AG08396 (cell line): Measurements from ENCODE around the gene BRF1.

Source experiments
- DNase-seq: peaks from one replicate; pipeline ENCODE4 v3.0.0; 2012; ENCODE audit warnings: low spot score, mixed read lengths

The BRF1 gene

DNA sequence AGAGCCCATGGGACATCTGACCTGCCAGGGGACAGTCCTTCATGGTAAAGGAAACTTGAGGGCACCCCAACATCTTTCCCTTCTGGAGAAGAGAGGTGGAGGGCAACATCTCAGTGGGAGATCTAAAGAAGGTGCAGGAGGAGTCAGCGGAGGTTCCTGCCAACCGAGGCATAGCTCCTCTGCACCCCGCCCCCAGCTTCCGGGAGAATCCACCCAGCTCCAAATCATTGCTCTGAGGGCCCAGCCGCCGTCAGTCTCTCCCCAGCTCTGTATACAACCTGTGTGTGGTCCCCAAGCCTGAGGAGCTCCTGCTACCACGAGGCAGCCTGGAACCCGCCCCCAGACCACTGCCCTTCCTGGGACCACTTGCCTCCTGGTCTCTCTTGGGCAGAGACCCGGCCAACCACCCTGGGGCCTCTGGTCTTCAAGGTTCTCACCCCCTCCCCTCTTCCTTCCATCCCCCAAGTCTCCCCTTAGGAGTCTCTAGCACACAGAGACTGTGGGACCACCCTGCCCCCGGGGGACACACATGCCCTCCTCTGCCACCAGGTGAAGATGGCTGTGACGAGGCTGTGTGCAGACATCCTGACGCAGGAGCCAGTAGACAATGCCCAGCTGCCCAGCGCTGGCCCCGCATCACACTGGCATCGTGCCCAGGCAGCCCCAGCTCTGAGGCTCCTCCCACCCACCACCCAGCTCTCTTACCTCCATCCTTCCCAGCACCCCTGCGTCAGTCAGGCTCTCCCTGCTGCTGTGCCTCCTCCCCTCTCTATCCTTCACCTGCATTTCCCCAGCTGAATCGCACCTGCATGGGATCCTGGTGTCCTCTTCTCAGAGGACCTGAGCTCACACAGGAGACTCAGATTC lies 106.7 kb downstream of the BRF1 start:
- no peak for DNase-seq

DNA sequence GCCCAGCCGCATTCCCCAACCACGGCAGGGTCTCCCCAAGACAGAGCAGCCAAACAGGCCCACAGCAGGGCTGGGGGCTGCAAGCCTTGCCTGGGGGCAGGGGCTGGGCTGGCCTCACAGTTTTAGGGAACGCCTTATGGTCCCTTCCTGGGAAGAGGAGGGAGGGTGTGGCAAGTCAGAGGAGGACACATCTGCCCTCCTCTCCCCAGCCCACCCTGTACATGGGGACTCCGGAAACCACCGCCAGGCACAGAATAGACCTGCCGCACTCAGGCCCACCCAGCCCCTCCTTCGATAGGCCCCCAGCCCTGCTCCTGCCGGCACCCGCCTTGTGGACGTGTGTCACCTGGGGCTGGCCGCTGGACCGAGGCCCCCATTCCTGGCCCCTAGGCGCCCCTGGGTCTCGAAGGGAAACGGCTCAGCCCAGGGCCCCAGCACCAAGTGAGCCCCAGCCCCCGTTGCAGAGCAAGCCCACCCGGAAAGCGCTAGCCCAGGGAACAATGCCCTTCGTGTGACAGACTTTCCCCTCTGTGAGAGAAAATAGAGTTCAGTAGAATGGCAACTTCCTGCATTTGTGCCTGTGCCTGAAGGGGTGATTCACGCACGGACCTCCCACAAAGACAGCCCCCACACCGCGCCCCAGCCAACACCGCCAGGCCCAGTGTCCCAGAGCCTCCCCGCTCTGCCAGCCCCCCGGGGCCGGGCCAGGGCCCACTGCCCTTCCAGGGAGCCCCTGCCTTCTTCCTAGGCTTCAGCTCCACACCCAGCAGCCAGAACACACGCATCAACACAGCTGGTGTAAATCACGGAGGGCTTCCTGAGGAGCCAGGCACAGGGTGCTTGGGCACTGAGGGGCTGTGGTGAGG lies 107.7 kb downstream of the BRF1 start:
- DNase-seq: peak; percentile 68

DNA sequence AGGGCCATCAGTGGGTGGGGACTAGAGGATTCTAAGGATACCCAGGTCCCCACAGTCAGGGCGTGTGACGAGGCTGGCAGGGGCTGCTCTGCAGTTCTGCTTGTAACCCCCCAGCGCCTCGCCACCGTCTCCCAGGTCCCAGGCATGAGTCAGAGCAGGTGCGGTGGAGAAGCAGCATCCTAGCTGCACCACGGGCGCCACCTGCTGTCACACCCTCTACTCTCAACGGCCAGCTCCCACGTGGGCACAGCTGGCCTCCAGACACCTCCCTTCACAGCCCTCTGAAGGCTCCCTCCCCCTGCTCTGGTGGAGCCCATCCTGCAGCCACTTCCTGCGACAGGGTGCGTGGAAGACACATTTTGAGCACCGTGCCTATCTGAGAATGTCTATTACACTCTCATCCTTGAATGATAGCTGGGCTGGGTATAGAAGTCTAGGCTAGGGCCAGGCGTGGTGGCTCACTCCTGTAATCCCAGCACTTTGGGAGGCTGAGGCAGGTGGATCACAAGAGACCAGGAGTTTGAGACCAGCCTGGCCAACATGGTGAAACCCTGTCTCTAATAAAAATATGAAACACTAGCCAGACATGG lies 112.8 kb downstream of the BRF1 start:
- DNase-seq: no peak

DNA sequence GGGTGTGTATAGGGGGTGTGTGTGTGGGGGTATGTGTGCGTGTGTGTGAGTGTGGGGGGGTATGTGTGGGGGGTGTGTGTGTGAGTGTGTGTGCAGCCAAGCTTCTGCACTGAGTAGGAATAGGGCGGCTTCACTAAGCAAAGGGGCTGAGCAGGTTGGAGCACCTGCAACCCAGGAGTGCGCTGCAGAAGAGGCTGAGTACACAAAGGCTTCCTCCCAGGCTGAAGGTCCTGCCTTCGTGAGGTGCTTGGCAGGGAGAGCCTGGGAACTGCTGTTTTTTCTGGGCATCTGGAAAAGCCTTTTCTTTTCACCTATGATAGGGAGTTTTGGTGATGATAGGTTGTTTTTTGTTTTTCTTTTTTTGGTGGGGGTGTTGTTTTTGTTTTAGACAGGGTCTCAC lies 113.7 kb downstream of the BRF1 start:
- DNase-seq: no peak

DNA sequence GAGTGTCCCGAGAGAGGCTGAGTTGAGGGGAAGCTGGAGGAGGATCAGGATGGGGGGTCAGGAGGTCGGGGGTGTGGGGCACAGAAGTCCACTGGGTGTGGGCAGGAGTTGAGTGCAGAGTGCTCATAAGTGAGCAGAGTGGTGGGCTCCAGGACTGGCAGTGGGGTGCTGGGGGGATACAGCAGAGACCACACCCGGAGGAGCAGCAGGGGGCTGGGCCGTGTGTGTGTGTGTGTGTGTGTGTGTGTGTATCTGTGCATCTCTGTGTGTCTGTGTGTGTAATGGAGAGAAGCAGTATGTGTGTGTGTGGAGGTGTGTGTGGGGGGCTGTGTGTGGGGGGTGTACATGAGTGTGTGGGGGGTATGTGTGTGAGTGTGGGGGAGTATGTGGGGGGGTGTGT lies 114.8 kb downstream of the BRF1 start:
- DNase-seq: no peak

DNA sequence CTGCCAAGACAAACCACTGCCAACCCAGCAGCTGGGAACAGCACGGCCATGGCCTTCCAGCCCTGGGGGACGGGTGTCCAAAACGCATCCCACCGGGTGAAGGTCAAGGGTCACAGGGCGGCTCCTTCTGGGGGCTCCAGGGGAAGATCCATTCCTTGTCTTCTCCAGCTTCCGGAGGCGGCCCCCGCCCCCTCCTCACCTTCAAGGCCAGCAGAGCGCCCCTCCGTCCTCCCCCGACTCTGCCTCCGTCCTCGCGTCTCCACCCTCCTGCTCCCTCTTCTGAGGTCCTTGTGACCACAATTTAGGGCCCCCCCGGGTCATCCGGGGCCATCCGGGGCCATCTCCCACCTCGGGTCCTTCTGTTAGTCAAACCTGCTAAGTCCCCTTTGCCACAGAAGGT lies 115.8 kb downstream of the BRF1 start:
- no peak for DNase-seq

DNA sequence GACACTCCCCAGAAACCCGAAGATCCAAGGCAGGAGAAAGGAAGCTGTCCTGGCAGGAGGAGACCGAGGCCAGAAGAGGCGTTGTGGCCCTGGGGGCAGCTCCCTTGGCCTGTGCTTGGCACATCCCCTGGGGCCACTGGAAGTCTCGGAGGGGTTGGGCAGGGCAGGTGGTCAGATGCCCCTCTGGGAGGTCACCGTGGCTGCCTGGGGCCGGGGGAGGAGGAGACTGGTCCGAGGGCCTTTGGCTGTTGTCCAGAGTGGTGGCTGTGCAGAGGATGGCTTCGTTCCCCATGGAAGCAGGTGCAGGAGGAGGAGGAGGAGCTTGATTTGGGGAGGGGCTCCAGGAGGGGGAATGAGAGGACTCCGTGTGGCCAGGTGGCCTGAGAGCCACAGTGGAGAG lies 116.3 kb downstream of the BRF1 start:
- no peak for DNase-seq

DNA sequence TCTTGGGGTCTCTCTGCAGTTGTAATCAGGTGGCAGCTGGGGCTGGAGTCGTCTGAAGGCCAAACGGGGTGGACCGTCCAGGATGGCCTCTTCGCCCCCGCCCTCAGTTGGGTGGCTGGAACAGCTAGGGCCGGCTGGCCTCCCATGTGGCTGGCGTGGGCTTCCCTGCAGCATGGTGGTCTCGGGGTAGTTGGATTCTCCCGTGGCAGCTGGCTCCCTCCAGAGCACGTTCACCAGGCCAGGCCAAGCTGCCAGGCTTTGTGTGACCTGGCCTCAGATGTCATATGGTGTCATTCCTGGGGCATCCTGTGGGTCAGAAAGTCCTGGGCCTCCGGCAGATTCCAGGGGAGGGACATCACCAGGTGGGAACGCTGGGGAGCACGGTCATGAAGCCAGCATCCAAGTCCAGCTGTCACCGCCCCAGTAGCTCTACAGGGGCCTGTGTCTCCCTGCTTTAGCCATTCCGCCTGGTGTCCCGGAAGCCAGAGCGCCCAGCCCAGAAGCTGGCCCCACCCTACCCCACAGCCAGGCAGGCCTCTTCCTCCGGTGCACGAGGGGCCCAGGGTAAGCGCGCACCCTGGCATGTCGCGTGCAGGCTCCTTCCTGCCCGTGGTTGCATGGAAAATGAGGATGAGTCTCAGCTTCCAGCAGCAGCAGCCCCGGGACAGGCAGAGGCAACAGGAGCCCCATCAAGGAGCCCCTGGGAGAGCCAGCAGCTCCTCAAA lies 118.3 kb downstream of the BRF1 start:
- no peak for DNase-seq

DNA sequence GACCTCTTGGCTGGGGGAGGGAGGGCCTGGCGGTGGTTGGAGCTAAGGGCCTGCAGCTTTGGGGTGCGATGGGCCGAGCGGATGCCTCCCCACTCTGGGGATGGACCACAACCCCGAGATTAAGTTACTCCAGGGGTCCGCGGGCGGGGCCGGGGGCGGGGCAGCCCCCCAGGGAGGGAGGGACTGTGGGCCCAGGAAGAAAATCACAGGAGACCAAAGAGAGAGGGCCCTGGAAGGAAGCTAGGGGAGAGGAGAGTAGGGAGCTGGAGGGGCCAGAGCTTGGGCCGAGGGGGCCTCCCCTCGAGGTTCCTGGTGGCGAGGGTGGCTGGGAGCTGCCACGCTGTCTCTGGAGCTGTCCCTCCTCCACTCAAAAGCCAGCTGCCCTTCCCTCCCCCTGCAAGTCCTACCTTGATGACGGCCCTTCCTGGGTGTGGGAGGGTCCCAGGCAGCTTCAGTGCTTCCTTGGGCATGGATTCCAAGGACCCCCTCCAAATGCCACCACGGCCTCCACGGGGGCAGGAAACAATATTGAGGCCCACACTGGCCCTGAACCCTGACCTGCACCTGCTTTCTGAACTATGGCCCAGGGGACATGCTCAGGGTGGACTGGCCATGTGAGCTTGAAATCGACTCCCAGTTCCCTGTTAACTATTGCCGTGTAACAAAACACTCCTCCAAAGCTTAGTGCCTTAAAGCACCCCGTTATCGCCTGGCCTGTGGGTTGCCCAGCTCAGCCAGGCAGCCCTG lies 119.1 kb downstream of the BRF1 start:
- DNase-seq: no peak

DNA sequence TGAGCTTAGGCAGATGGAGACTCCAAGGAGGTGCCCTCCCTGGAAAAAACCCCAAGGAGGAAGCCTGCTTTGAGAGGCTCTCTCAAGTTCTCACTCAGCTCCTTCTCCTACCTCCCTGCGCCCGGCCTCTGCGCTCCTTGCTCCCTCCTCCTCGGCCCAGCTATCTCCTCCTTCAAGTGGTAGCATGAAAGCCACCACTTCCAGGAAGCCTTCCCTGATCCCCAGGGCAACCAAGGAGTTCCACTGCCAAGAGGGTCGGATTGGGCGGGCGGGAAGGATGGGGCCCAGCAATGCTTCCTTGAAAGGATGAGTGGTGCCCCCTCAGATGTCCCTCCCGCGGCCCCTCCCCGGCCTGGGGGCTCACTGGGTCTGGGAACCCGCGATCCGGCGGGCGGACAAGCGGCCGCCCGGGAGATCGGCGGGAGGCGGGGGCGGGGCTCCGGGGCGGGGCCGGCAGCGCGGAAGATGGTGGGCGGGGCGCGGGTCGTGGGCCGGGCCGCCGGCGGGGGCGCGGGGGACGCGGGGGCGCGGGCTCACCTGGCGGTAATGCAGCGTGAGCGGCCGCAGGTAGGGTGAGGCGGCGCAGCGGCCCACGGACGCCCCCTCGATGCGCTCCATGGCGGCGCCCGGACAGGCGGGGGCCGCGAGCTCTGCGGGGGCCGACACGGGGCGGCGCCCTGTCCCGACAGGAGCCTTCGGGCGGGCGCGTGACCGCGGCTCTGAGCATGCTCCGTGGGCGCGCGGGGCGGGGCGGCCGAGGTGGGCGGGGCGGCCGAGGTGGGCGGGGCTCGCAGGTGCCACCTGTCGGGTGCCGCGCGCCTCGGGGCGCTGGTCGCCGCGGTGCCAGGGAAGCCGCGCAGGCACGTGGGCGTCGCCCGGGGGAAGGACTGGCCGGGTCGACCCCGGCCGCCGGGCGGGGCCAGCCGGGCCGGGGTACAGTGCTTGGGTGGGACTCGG lies 119.9 kb downstream of the BRF1 start, which contains the start of gene NUDT14:
TSS of gene NUDT14 (minus strand) at position 721 of the 957 bp plus-strand sequence. CDS start at position 618, 103 bp downstream.
- peak; percentile 96 for DNase-seq

DNA sequence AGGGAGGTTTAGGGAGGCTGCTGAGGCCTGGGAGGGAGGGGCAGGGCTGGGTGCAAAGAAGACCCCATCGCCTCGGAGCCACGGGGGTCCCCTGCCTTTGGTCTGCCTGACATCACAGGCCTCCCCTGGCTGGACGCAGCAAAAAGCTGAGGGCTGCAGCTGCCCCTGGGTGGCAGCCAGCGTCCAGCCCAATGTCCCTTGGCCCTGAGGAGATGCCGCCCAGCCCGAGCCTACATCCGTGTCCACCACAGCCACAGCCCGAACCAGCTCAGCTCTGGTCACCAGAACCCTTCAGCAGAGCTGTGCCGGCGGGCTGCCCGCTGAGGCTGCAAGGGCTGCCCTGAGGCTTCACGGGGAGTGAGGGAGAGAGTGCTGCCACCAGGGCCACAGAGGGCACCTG lies 121.6 kb downstream of the BRF1 start:
- no peak for DNase-seq

DNA sequence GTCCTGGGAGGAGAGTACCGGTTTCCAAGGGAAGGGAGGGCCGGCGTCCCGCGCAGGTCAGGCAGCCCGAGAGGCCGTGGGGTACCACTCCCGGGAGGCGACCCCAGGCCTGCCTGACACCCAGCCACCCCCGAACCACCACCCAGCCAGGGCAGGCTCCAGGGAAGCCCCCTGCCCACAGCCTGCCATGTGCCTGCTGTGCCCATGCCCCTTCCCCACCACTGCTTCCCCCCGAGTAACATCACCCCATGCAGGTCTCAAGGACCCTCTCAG lies 122.0 kb downstream of the BRF1 start:
- no peak for DNase-seq

DNA sequence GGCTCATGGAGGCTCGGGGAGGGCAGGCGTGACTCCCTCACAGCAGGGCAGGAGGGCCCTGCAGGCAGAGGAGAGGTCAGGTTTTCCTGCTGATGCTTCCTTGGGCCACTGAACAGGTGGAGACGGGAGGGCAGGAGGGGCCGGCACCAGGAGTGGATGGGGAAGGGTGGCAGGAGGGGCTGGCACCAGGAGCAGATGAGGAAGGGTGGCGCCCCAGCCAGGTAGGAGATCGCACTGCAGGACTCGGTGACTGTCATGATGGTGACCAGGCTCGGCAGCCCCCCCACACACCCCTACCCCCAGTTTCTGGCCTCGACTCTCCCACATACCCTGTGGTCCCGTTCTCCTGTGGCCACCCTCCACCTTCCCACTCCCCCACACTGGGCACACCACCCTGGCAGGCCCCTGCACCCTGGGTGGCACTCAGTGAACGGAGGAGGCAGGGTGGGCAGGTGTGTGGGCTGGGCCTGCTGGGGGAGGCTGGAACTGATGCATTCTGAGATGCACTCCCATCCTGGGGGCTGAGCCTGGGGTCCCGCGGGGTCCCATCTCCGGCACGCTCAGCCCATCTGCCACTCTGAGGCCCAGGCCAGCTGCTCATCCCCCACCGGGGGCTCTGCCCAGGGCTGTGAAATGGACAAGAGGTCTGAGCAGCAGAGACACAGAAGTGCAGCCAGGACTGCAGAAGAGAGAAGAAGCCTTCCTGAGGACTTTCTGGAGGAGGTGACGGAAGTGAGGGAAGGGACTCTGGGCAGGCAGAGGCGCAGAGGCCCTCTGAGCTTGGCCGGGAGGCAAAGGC lies 122.5 kb downstream of the BRF1 start:
- no peak for DNase-seq

DNA sequence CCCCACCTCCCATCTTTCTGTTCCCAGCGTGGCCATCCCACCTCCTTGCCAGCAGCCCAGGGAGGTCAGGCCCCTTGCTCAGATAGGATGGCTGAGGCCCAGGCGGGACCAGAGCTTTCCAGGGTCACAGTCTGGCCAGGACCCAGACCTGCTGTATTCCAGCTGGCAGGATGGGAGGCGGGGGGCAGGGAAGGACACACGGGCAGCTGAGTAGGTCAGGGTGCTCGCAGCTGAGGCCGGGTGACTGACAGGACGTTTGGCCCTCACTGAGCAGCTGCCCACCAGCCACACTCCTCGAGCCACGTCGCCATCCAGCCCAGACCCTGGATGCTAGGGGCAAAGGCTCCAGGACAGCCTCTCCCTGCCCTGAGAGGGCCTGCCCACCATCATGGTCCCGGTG lies 123.7 kb downstream of the BRF1 start:
- no peak for DNase-seq

DNA sequence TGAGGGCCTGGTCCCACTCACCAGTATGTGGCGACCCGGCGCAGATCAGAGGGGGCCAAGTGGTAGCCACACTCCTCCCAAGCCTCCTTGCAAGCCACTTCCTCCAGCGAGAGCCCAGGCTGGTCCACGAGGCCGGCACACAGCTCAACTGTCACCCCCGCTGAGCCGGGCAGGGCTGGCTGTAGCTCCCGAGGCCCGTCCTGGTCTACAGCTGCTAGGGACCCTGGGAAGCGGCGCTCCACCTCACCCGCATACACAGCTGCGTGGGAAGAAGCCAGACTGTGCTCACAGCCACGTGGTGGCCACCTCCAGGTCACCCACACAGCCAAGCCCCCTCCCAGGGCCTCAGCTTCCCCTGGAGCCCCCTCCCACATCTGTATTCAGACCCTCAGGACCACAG lies 124.3 kb downstream of the BRF1 start:
- no peak for DNase-seq

DNA sequence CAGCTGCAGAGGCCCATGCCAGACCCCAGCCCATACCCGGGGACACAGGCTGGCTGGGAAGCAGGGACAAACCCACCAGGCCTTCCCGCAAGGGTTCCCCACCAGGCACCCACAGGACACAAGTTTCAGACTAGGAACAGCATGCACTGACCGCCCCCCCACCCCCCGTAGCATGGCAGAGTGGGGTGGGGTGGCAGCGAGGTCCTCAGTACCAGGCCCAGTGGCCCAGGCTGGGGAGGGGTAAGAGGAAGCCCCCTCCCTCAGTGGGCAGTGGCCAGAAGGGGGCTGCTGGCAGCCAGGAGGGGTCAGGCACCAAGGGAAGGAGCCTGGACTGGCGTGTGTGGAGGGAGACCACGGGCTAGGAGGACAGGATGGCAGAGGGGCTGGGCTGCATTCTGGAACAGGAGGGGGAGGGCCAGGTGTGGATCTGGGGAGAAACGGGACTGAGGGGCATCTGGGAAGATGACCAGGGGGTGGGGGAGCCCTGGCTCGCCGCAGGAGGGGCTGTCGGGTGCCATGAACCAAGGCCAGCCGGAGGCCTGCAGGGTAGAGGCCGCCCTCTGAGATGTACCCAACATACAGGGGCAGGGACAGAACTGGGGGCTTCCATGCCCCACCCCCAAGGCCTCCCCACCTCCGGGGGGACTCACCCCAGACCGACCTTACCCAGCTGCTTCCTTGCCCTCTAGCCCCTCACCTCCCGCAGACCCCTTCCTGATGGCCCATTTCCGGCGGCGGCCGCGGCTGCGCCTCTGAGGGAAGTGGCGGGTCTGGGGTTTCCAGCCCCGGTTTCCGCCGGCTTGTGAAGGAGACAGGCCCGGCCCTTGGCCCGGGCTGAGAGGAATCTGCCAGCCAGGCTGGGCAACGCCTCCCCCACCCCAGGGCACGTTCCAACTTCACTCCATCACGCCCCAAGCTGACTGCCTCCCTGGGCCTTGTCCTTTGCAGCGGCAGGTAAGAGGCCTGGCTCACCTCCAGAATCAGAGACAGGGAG lies 126.6 kb downstream of the BRF1 start:
- no peak for DNase-seq

DNA sequence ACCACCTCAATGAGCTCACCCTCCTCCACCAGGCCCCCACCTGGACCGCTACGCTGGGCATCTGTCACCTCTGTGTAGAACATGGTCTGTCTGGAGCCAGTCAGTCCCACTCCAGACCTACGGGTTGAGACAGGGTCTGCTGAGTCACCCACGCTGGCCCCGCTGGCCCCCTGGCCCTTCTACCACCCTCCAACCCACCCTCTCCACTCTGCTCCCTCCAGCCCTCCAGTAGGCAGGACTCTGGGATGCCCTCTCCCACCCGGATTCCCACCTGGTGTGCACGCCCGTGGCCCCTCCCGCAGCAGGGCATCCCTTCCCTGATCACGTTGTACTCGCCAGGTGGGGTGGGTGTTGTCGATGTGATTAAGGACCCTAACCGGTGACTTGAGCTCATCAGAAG lies 127.7 kb downstream of the BRF1 start:
- DNase-seq: no peak

DNA sequence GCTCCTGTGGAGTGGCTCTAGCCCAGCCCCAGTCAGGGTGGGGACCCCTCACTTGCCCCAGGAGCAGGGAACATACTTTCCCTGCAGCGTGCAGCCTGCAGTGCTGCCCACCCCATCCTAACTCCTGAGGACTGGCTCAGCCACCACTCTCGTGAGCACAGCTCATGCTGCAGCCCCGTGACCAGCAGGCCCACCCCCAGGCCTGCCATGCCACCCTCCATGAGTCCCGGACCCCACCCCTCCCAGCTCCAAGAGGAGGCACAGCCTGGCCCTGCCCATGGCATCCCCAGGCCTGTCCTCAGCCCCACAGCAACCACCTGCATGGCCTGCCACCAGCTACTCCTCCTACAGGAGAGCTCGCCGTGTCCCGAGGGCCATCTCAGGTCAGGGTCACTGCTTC lies 128.3 kb downstream of the BRF1 start:
- no peak for DNase-seq
